SW 1271 (cell line): ENCODE measurements around the gene OSBP.

Source experiments
- DNase-seq, 2 experiments: peaks; one replicate each; lab custom pipeline; 2025; lab: John Stamatoyannopoulos, UW

OSBP gene

DNA sequence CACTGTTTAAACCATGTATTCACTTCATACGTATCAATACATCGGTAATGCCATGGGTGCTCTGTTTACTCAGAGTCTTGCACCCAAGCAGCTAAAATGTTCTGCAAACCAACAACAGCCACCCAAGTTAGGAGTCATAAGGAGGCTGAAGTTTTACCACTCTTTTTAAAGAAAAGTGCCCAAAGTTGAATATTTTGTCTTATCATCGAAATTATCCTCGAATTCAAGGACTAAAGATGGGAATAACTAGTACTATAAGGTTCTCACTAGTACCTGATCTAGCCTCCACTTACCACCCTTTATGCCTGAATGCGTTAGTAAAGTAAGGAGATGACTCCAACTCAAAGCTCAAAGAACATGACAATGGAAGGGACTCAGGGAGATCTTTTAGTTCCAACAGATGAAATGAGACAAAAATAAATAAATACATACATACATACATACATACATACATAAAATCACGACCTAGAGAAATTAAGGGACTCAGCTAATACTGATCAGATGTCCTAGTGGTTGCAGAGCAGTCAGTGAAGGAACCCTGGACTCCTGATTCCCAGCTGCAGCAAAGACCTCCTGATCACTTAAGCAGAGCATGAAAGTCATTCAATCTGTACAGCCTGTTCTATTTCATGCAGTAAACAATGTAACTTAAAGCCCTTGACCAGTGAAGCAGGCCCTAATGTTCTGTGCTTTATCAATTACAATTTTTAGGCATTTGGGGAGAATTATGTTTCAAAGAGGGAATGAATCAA is 7.7 kb downstream of the OSBP start:
- DNase-seq: no peak

GRCh38 chr11:59602432-59602831 is 13.1 kb downstream of the OSBP start:
- no peak for DNase-seq

- DNase-seq: no peak
Measured at GRCh38 chr11:59601788-59602187, 13.8 kb downstream of the OSBP start.

- DNase-seq: no peak
Measured at GRCh38 chr11:59600636-59601035, 14.9 kb downstream of the OSBP start.

DNA sequence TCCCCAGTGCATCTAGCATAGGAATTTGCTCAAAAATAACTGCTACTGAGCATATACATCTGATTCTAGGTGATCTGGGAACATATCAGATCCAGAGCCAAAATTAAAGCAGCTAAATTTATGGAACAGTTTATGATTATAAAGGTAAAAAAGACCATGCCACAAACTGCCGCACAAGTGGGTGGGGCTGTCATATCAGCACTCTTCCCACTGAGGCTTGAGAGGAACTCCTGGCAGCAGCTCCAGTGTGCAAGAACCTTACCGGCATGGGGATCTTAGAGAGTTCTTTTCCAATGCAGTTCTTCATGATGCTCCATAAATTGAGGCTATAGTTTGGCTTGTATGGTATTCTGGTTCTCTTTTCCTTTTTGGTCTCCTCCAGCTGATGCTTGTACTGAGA is 15.3 kb downstream of the OSBP start:
- DNase-seq: no peak

DNA sequence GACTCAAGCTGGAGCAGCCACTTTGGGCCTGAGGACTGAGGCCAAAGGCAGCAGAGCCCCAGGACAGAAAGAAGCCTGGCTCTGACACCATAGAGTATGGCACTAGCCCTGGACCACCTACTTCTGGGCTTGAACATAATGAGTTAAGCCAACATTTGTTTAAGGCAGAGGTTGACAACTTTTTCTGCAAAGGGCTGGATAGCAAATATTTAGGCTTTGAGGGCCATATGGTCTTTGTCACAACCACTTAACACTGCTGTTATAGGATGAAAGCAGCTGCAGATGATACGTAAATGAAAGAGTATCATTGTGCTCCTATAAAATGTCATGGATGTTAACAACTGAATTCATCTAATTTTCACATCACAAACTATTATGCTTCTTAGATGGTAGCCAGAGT is 16.6 kb downstream of the OSBP start:
- no peak for DNase-seq

- no peak for DNase-seq
Measured at GRCh38 chr11:59584294-59584693, 31.3 kb downstream of the OSBP start.

- DNase-seq: no peak
Measured at GRCh38 chr11:59582006-59582405, 33.6 kb downstream of the OSBP start.

DNA sequence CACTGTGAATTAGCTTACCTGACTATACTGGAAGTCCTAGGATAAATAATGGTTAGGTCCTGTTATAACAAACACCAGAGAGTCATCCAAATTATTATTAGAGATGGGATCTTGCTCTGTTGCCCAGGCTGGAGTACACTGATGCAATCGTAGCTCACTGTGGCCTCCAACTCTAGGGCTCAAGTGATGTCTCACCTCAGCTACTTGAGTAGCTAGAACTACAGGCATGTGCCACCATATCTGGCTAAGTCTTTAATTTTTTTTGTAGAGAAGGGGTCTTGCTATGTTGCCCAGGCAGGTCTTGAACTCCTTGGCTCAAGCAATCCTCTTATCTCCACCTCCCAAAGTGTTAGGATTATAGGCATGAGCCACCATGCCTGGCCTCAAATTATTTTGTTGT is 37.2 kb downstream of the OSBP start:
- DNase-seq: no peak

DNA sequence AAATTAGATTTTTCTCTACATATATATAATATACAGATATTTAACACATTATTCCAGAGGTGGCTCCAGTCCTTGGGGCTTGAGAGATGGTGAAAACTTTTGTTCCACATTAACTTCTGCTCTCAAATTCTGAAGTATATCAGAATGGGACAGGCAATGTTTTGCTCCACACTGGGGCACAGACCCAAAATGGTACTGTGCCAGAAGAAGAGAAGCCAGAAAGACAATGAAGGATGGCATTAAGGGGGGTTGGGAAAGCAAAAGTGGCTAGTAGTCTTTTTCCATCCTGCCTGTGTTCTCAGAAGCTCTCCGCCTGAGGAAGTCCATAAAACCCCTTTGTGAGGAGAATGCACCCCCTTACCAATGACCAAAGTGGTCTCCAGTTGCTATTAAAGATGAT is 40.1 kb downstream of the OSBP start:
- no peak for DNase-seq

DNA sequence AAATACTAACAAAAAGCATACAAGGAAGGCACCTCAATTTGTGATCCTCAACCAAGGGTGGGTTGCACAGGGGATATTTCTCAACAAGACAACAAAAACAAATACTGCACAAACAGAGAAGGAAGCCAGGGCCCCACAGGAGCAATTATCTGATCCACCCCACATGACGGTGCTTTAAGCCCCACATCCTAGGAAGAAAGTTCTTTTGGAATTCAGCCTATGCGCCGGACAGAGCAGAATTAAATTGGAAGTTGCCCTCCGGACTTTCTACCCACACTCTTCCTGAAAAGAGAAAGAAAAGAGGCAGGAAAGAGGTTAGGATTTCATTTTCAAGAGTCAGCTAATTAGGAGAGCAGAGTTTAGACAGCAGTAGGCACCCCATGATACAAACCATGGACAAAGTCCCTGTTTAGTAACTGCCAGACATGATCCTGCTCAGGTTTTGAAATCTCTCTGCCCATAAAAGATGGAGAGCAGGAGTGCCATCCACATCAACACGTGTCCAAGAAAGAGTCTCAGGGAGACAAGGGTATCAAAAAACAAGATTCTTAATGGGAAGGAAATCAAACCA is 40.6 kb downstream of the OSBP start:
- DNase-seq: no peak

- DNase-seq: no peak
Measured at GRCh38 chr11:59574467-59574866, 41.1 kb downstream of the OSBP start.

DNA sequence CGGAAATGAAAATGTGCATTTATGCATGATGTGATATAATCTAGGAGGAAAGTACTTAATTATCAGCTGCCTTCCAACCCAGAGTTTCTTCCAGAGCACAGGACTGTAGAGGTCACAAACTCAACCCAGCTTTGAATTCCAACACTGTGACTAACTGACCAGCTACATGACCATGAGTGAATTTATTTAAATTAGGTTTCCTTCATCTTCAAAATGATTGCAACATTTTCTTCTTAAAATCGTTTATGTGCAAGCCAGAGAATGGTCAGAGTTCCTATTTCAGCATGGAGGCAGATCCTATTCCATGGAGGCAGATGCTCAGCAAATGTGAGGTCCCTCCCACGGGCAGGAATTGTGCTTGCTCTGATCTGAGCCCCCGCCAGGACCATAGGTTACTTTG is 42.4 kb downstream of the OSBP start:
- DNase-seq: peak in 1 of 2 experiments; percentile 7

- no peak for DNase-seq
Measured at GRCh38 chr11:59572091-59572490, 43.5 kb downstream of the OSBP start.

GRCh38 chr11:59562292-59562691 is 53.3 kb downstream of the OSBP start:
- no peak for DNase-seq

DNA sequence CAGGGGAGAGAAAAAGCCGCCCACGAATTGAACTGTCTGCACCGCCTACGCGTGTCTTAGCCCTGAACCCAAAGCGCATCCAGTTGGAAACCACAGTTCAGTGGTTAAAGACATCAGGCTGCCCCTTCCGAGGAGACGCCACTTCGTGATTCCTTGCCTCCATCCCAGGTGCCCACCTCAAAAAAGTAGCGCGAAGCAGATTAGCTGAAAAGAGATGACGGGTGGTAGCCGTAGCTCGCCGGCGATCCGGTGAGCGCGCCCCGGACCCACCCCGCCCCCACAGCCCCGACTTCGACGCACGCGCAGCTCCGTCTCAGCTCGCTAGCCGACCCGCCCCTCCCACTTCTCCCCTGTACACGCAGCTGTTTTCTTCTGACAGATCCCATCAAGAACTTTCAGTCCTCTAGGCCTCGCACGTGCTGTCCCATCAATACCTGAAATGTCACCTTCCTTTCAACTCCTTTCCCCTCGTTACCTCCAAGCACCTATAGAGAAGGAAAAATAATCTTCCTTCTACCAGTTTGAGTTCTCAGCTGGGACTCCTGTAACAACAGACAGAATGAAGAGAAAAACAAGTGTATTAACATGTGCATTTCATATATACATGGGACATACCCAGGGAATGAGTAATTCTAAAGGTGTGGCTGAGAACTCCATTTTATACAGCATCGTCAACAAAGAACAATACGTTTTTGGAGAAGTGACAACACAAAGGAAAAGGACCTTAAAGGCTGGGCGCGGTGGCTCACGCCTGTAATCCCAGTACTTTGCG is 54.7 kb downstream of the OSBP start:
- peak; percentile 51 to 78 for DNase-seq

DNA sequence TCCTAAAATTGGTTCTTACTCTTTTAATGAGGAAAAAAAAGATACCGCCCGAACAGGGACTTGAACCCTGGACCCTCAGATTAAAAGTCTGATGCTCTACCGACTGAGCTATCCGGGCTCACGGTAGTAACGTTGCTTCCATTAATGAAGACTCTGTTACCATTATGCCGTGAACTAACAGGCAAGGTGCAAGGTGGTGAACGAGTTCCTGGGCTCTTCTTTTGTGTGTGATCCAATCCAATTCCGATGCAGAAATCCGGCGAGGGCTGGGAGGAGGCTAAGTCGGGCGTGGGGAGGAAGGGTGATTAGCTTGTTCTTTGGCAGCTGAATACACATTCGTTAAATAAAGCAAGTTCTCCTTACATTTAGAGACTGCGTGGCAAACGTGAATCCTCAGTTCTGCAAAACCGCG is 55.3 kb downstream of the OSBP start:
- DNase-seq: peak; percentile 47 to 70

DNA sequence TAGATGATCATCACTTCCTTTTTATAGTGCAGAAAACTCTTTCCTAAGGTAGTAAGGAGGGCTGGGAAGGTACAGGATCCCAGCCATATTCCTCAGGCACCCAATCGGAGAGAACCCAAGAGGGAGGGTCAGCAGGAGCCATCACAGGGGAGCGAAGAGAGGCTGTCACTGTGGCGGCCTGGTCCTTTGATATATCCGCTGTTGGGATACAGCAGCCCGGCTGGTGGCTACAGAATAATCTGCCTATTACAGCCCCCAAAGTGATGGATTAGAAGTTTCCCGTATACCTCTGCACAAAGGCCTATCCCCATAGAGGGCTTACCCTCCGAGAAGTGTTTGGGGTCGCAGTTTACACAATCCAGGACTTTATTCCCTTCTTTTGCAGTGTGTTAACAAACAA is 55.7 kb downstream of the OSBP start:
- no peak for DNase-seq

GRCh38 chr11:59558270-59558643 is 57.3 kb downstream of the OSBP start:
- no peak for DNase-seq

DNA sequence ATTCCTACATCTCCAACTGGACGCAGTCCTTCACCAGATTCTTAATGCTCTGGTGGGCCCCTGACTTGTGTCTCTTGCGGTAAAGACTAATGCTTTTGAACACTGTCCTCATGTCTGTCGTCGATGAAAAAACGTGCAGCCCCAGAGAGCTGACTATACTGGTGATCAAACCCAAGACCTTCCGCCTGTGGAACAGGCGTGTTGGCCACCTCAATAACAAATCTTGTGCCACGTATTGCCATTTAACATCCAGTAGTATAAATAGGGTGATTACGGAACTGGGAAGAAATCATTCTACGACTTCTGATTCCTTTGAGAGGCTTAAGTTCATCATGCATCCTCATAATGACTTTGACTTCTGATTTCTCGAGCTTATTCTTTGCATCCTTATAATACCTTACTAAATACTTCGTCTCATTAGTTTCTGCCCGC is 58.6 kb downstream of the OSBP start:
- no peak for DNase-seq

- DNase-seq: peak; percentile 77 to 84
Measured at GRCh38 chr11:59556115-59556916, 59.3 kb downstream of the OSBP start.

GRCh38 chr11:59555601-59556114 is 59.9 kb downstream of the OSBP start:
- no peak for DNase-seq
